ENCODE data around the gene NDUFB5.

DNA sequence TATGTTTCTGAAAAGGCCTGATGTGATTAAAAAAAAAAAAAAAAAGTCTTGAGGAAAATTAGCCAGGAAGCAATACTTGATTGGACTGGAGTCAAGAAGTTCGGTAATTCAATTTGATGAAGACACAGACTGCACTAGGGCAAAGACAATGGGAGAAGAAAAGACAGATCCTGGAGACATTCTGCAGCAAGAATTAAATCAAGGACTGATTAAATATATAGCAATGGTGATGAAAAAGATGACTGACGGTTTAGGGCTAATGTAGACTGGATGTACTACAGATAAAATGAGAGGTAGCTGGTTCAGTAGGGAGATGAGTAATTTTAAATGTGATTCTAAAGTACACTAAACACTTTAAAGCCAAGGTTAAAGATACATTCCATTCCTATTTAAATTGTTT, 13.9 kb upstream of the NDUFB5 start:
- no peak for TF ChIP-seq POLR2A (IDR thresholded peaks at IDR 0.05)
- no peak for TF ChIP-seq EP300 (IDR thresholded peaks at IDR 0.05)
- TF ChIP-seq, protein P1, sequence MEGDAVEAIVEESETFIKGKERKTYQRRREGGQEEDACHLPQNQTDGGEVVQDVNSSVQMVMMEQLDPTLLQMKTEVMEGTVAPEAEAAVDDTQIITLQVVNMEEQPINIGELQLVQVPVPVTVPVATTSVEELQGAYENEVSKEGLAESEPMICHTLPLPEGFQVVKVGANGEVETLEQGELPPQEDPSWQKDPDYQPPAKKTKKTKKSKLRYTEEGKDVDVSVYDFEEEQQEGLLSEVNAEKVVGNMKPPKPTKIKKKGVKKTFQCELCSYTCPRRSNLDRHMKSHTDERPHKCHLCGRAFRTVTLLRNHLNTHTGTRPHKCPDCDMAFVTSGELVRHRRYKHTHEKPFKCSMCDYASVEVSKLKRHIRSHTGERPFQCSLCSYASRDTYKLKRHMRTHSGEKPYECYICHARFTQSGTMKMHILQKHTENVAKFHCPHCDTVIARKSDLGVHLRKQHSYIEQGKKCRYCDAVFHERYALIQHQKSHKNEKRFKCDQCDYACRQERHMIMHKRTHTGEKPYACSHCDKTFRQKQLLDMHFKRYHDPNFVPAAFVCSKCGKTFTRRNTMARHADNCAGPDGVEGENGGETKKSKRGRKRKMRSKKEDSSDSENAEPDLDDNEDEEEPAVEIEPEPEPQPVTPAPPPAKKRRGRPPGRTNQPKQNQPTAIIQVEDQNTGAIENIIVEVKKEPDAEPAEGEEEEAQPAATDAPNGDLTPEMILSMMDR (IDR thresholded peaks at IDR 0.05), result no peak
- no peak for TF ChIP-seq POLR2AphosphoS5 (IDR thresholded peaks at IDR 0.05)

All from sigmoid colon (tissue), 4 donors.